DND-41 (cell line): Measurements from ENCODE around the gene C2CD3.

Experiments used
- ATAC-seq: fragments of 200-7000 bp; cut with Tn5 transposase; 3 replicates; pipeline ENCODE4 v1.9.1; 2021; ENCODE audit warnings: low read depth; ENCODE audit not compliant: insufficient read depth
- DNase-seq: peaks from one replicate; pipeline ENCODE4 v3.0.0-alpha.2; 2020
- H2AFZ ChIP-seq: 2 replicates; pipeline ENCODE4 v1.6.0; 2012; ENCODE audit warnings: low read depth, low read length
- H3K27ac ChIP-seq: 2 replicates; pipeline ENCODE4 v1.5.1; 2012; ENCODE audit warnings: low read length, inconsistent platforms
- H3K27me3 ChIP-seq: fragments of 200-600 bp; sonication (generic); 2 replicates; pipeline ENCODE4 v1.6.0; 2012; ENCODE audit warnings: low read length, mild to moderate bottlenecking, inconsistent platforms; ENCODE audit not compliant: insufficient read depth, poor library complexity
- H3K36me3 ChIP-seq: 2 replicates; pipeline ENCODE4 v1.5.1; 2012; ENCODE audit warnings: low read length, inconsistent platforms; ENCODE audit not compliant: insufficient read depth
- H3K4me1 ChIP-seq: 2 replicates; pipeline ENCODE4 v1.5.1; 2012; ENCODE audit warnings: mild to moderate bottlenecking, low read length; ENCODE audit not compliant: insufficient read depth
- H3K4me2 ChIP-seq: 2 replicates; pipeline ENCODE4 v1.6.0; 2012; ENCODE audit warnings: mild to moderate bottlenecking, moderate library complexity, low read length, inconsistent platforms; ENCODE audit not compliant: insufficient read depth
- H3K4me3 ChIP-seq, 2 experiments: fragments of 200-600 bp in 1 of 2; shearing (Covaris generic) in 1 of 2; 2 replicates each; pipeline ENCODE4 v1.5.1; 2012 to 2016; ENCODE audit warnings: inconsistent platforms in 2 of 2, low read length in 2 of 2, mild to moderate bottlenecking in 2 of 2, low read depth in 1 of 2, moderate library complexity in 1 of 2
- H3K79me2 ChIP-seq: 2 replicates; pipeline ENCODE4 v1.6.0; 2012; ENCODE audit warnings: low read length, inconsistent platforms; ENCODE audit not compliant: insufficient read depth
- H3K9ac ChIP-seq: 2 replicates; pipeline ENCODE4 v1.6.0; 2012; ENCODE audit warnings: low read depth, mild to moderate bottlenecking, inconsistent platforms, low read length, moderate library complexity
- H3K9me3 ChIP-seq: 2 replicates; pipeline ENCODE4 v1.5.1; 2012; ENCODE audit warnings: low read length, moderate library complexity, mild to moderate bottlenecking, inconsistent platforms; ENCODE audit not compliant: insufficient read depth, severe bottlenecking
- H4K20me1 ChIP-seq: 2 replicates; pipeline ENCODE4 v1.6.0; 2012; ENCODE audit warnings: low read length; ENCODE audit not compliant: insufficient read depth
- EZH2 ChIP-seq: IDR thresholded peaks from 3 replicates; pipeline ENCODE4 v1.6.1; 2012; ENCODE audit warnings: borderline replicate concordance, low read depth, mild to moderate bottlenecking, moderate library complexity, low read length, inconsistent platforms; ENCODE audit not compliant: severe bottlenecking
- TF ChIP-seq, protein P1 (sequence below): IDR thresholded peaks from 2 replicates; pipeline ENCODE4 v1.5.1; 2012; ENCODE audit warnings: borderline replicate concordance, low read length, moderate library complexity, mild to moderate bottlenecking; ENCODE audit not compliant: poor library complexity, severe bottlenecking; ENCODE audit errors: extremely low read depth

Gene C2CD3

DNA sequence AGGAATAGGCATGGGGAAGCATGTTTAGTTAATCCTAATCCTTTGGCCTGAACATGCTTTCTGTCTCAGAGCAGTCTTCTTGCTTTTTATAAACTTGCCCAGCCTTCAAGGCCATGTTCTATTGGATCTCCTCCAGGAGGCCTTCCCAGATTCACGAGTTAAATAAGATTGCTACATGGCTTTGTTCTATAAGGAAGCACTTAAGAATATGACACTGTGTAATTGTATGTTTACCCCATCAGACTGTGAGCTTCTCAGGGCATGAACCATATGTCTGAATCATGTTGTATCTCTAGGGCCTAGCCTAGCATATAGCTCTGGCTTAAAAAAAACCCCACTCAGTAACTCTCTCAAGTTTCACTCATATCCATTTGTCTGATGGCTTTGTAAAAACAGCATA, 135.5 kb downstream of the C2CD3 start:
- ATAC-seq (no peak), DNase-seq (no peak)
- Histone ChIP-seq H3K9me3 (no peaks in the 10 kb centered on the region), H3K4me1 (no peaks in the 10 kb centered on the region), H3K36me3 (peaks cover 93% of the 10 kb centered on the region), H2AFZ (no peak overlapping the region), H3K79me2 (no peaks in the 10 kb centered on the region), H3K9ac (no peak overlapping the region), H3K27ac (no peak overlapping the region), H4K20me1 (no peaks in the 10 kb centered on the region; the same call in 1 of the 2 replicates), H3K4me3 (no peak overlapping the region), H3K27me3 (no peaks in the 10 kb centered on the region), H3K4me2 (no peak overlapping the region)
- TF ChIP-seq, protein P1, sequence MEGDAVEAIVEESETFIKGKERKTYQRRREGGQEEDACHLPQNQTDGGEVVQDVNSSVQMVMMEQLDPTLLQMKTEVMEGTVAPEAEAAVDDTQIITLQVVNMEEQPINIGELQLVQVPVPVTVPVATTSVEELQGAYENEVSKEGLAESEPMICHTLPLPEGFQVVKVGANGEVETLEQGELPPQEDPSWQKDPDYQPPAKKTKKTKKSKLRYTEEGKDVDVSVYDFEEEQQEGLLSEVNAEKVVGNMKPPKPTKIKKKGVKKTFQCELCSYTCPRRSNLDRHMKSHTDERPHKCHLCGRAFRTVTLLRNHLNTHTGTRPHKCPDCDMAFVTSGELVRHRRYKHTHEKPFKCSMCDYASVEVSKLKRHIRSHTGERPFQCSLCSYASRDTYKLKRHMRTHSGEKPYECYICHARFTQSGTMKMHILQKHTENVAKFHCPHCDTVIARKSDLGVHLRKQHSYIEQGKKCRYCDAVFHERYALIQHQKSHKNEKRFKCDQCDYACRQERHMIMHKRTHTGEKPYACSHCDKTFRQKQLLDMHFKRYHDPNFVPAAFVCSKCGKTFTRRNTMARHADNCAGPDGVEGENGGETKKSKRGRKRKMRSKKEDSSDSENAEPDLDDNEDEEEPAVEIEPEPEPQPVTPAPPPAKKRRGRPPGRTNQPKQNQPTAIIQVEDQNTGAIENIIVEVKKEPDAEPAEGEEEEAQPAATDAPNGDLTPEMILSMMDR, result no peak
- TF ChIP-seq EZH2, result no peak

DNA sequence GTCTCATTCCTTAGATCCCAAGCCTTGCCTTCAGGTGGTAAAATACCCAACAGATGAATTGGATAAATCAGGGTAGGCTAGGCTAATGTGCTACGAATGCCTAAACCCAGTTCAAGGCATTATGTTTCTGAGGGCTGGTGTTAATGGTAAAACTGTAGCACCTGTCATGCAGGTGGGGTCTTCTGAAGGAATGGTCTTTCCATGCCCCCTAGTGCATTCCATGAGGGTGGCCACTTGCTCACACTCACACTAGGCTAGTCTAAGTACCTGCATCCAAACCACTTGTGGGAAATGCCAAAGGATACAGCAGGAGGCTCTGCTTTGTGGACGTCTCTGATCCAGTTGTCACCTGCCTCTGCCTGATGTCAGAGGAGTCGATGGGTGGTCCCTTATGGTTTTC, 137.8 kb downstream of the C2CD3 start:
- TF ChIP-seq EZH2, result no peak
- TF ChIP-seq, protein P1, result no peak
- no peak overlapping the region for H3K9ac ChIP-seq

DNA sequence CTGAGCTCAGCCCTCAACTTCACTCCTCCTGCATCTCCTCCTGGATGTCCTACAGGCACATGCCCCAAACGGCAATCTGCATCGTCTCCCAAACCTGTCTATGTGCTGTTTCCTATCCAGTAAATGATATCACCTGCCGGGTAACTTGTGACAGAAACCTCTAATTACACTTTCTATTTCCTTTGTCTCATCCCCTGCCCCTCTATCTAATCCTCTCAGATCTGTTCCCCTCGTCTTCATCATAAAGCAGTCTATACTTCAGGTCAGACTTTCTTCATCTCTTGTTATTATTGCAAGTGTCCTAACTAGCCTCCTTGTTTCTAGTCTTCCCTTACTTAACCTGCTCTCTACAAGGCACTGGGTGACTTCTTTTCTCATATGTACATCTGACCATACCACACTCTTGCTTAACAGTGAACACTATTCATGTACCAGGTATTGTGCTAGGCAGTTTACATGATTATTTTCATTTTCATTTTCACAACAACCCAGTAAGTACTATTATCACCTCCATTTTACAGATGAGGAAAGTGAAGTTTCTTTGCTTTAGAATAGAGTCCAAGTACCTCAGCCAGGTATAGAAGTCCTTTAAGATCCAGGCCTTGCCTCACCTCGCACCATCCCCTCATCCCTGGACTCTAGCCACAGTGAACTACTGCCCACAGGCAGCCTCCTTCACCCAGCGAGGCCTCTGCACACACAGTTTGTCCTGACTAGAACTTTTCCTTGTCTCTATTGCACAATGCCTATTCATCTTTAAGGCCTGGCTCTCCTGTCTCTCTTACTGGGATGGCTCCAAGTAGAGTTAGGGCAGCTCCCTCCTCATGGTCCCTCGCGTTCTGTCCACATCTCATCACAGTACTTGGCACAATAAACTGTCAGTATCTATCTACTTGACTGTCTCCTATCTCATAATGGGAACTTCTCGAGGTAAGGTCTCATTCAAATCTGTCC, 139.8 kb downstream of the C2CD3 start:
- no peaks in the 10 kb centered on the region for H3K79me2 ChIP-seq
- no peaks in the 10 kb centered on the region for H3K9me3 ChIP-seq
- no peak overlapping the region for H3K4me3 ChIP-seq
- no peaks in the 10 kb centered on the region; the same call in 1 of the 2 replicates for H4K20me1 ChIP-seq
- H3K36me3 ChIP-seq, result peaks cover 80% of the 10 kb centered on the region
- H3K4me1 ChIP-seq, result no peaks in the 10 kb centered on the region
- no peak for DNase-seq
- ATAC-seq, result no peak
- TF ChIP-seq, protein P1, result no peak
- TF ChIP-seq EZH2, result no peak
- no peak overlapping the region for H3K4me2 ChIP-seq
- no peak overlapping the region for H2AFZ ChIP-seq
- H3K9ac ChIP-seq, result no peak overlapping the region
- H3K27me3 ChIP-seq, result no peaks in the 10 kb centered on the region
- H3K27ac ChIP-seq, result no peak overlapping the region

More for the DNA sequence above, 137.8 kb downstream of the C2CD3 start:
- Histone ChIP-seq H3K4me3 (no peak overlapping the region), H4K20me1 (no peaks in the 10 kb centered on the region; the same call in 1 of the 2 replicates), H2AFZ (no peak overlapping the region), H3K4me2 (no peak overlapping the region), H3K36me3 (peaks cover 91% of the 10 kb centered on the region), H3K79me2 (no peaks in the 10 kb centered on the region), H3K27me3 (no peaks in the 10 kb centered on the region), H3K4me1 (no peaks in the 10 kb centered on the region), H3K27ac (no peak overlapping the region), H3K9me3 (no peaks in the 10 kb centered on the region)
- no peak for ATAC-seq
- DNase-seq, result no peak
